ENCODE measurements around the gene IER3.

DNA sequence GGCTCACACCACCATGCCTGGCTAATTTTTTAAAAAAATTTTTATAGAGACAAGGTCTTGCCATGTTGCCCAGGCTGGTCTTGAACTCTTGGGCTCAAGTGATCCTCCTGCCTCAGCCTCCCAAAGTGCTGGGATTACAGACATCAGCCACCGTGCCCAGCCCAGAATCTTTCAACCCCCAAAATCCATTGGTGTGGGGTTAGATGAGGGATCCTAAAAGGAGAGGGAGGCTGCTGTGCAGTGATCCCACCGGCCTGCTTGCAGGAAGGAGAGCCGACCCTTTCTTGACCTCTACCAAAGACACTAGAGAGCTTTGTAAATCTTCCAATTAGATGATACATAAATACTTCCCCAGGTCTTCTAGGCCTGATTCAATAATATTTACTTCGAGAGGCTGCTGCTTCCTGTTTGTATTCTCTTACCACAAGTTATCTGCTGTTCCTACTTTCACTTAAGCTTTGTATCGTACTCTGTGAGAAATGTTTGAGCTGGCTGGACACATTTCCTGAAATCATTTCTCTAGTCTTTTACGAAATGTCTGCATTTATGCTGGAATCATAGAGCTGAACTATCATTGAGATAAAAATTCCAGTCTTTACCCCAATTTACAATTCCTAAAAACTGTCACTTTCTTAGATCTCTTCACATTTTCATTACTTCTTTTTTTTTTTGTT is 49.3 kb upstream of the IER3 start:
- TF ChIP-seq POLR2AphosphoS5 (IDR thresholded peaks at IDR 0.05; ENCODE audit: low read depth) (no peak), CTCF (conservative IDR thresholded peaks at IDR 0.05; ENCODE audit: low read depth in 2 of 2) (no peak), ETS1 (IDR thresholded peaks at IDR 0.05) (no peak), REST (IDR thresholded peaks at IDR 0.05; ENCODE audit: unreplicated experiment) (no peak), EZH2 (IDR thresholded peaks at IDR 0.05; ENCODE audit: low read depth, unreplicated experiment) (no peak), CREB1 (CRISPR knock-in tag; IDR thresholded peaks at IDR 0.05; ENCODE audit: low read depth) (no peak), EZH2phosphoT487 (IDR thresholded peaks at IDR 0.05; ENCODE audit: unreplicated experiment) (no peak), STAT1 (IDR thresholded peaks at IDR 0.05; ENCODE audit: unreplicated experiment) (no peak), NANOG (IDR thresholded peaks at IDR 0.05; ENCODE audit: borderline replicate concordance) (no peak)
- TF ChIP-seq, protein P1, sequence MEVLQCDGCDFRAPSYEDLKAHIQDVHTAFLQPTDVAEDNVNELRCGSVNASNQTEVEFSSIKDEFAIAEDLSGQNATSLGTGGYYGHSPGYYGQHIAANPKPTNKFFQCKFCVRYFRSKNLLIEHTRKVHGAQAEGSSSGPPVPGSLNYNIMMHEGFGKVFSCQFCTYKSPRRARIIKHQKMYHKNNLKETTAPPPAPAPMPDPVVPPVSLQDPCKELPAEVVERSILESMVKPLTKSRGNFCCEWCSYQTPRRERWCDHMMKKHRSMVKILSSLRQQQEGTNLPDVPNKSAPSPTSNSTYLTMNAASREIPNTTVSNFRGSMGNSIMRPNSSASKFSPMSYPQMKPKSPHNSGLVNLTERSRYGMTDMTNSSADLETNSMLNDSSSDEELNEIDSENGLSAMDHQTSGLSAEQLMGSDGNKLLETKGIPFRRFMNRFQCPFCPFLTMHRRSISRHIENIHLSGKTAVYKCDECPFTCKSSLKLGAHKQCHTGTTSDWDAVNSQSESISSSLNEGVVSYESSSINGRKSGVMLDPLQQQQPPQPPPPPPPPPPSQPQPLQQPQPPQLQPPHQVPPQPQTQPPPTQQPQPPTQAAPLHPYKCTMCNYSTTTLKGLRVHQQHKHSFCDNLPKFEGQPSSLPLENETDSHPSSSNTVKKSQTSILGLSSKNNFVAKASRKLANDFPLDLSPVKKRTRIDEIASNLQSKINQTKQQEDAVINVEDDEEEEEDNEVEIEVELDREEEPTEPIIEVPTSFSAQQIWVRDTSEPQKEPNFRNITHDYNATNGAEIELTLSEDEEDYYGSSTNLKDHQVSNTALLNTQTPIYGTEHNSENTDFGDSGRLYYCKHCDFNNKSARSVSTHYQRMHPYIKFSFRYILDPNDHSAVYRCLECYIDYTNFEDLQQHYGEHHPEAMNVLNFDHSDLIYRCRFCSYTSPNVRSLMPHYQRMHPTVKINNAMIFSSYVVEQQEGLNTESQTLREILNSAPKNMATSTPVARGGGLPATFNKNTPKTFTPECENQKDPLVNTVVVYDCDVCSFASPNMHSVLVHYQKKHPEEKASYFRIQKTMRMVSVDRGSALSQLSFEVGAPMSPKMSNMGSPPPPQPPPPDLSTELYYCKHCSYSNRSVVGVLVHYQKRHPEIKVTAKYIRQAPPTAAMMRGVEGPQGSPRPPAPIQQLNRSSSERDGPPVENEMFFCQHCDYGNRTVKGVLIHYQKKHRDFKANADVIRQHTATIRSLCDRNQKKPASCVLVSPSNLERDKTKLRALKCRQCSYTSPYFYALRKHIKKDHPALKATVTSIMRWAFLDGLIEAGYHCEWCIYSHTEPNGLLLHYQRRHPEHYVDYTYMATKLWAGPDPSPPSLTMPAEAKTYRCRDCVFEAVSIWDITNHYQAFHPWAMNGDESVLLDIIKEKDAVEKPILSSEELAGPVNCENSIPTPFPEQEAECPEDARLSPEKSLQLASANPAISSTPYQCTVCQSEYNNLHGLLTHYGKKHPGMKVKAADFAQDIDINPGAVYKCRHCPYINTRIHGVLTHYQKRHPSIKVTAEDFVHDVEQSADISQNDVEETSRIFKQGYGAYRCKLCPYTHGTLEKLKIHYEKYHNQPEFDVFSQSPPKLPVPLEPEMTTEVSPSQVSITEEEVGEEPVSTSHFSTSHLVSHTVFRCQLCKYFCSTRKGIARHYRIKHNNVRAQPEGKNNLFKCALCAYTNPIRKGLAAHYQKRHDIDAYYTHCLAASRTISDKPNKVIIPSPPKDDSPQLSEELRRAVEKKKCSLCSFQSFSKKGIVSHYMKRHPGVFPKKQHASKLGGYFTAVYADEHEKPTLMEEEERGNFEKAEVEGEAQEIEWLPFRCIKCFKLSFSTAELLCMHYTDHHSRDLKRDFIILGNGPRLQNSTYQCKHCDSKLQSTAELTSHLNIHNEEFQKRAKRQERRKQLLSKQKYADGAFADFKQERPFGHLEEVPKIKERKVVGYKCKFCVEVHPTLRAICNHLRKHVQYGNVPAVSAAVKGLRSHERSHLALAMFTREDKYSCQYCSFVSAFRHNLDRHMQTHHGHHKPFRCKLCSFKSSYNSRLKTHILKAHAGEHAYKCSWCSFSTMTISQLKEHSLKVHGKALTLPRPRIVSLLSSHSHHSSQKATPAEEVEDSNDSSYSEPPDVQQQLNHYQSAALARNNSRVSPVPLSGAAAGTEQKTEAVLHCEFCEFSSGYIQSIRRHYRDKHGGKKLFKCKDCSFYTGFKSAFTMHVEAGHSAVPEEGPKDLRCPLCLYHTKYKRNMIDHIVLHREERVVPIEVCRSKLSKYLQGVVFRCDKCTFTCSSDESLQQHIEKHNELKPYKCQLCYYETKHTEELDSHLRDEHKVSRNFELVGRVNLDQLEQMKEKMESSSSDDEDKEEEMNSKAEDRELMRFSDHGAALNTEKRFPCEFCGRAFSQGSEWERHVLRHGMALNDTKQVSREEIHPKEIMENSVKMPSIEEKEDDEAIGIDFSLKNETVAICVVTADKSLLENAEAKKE (CRISPR knock-in tag; IDR thresholded peaks at IDR 0.05) = no peak
